ENCODE data around the gene RADIL.

RADIL gene

DNA sequence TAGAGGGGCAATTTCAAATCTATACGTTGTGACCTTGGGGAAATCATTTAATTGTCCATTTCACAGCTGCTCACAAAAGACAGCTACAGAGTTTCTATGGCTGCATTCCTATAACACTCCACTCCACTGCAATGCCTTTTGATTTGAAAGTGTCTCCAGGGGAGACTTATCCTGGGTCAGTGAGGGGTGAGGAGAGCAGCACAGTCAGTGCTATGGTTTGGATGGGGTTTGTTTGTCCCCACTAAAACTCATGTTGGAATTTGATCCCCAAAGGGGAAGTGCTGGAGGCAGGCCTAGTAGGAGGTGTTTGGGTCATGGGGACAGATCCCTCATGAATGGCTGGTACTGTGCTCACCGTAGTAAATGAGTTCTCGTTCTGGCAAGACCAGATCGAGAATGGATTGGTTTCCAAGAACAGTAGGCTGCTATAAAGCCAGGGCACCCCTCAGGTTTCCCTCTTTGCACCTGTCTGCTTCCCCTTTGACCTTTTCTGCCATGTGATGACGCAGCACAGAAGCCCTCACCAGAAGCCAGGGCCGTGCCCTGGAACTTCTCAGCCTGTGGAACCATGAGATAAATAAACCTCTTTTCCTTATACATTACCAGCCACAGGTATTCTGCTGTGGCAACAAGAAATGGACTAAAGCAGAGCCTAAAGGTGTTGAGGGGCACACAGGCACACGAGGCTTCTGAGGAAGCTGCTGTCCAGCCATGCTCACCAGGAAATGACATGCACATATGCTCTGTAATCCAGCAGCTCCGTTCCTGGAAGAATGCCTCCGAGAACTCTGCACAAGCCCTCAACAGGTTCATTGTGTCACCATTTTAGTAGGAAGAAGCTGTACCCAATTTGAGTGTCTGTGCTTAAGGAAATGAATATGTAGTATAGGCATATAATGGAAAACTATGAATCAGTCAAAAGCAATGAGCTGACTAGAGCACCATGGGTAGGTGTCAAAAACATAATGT, 16.7 kb downstream of the RADIL start:
- H3K4me1 ChIP-seq (ENCODE audit: insufficient read depth, low read length), result no peaks in the 10 kb centered on the region
- peaks cover 23% of the 10 kb centered on the region for H3K27me3 ChIP-seq (ENCODE audit: insufficient read depth, low read length)

DNA sequence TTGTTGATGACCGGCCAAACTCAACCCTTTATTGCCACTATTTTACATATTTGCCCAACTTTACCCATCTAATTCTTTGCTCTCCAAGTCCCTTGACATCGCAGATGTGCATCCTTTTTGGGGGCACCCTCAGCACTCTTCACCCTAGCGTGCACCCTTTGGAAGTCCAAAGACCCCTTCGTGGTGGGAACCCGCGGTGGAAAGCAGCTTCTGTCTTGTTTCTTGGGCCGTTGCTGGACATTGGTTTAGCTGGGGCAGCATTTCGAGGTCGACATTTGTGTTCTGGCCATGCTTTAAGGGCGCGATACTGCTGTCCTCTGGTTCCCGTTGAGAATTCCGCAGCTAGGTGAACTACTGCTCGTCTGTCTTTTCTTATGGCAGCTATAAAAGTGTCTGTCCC, 21.4 kb downstream of the RADIL start:
- H3K27me3 ChIP-seq (ENCODE audit: insufficient read depth, low read length), result peaks cover 56% of the 10 kb centered on the region
- H3K27ac ChIP-seq (ENCODE audit: low read depth, low read length), result peak overlapping the region; percentile 69; the same call in 1 of the 2 replicates
- H3K4me1 ChIP-seq (ENCODE audit: insufficient read depth, low read length), result no peaks in the 10 kb centered on the region
- peak overlapping the region; percentile 71 for H3K9ac ChIP-seq (ENCODE audit: low read depth, low read length)
- H3K9me3 ChIP-seq (ENCODE audit: insufficient read depth, low read depth, low read length), result peaks cover 30% of the 10 kb centered on the region; the same call in 1 of the 2 replicates
- 86% methylated on average over 14 of the region's 14 CpGs for WGBS
- peak overlapping the region; percentile 59 for H3K4me3 ChIP-seq (ENCODE audit: low read length)
- H3K36me3 ChIP-seq (ENCODE audit: insufficient read depth, low read length), result no peaks in the 10 kb centered on the region

More for the DNA sequence above, 16.7 kb downstream of the RADIL start:
- Histone ChIP-seq H3K27ac (ENCODE audit: low read depth, low read length) (no peak overlapping the region), H3K4me3 (ENCODE audit: low read length) (no peak overlapping the region), H3K9me3 (ENCODE audit: insufficient read depth, low read depth, low read length) (peaks cover 15% of the 10 kb centered on the region; the same call in 1 of the 2 replicates), H3K9ac (ENCODE audit: low read depth, low read length) (no peak overlapping the region), H3K36me3 (ENCODE audit: insufficient read depth, low read length) (no peaks in the 10 kb centered on the region)
- WGBS, result 88% methylated on average over 9 of the region's 9 CpGs

DNA sequence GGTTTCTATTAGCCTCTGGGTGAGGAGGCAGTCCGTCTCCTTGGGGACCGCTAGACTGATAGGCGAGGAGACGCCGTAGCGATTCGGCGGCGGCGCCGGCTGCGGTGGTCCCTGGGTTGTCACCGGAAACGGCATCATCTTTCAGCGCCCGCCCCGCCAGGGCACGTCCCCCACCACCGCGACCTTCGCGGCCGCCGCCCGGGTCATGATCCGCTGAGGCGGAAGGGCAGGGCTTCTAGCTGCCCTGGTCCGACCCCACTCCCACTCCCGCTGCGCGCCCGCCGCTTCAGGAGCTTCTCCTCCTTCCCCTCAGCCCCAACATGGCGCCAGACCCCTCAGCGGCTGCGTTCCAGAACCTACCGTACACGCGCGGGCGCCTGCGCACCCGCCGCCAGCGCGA, 21.8 kb downstream of the RADIL start, which contains the start of gene PAPOLB:
PAPOLB (minus strand) TSS at position 358 of the 400 bp plus-strand sequence; CDS start at position 138, 220 bp downstream.
- Histone ChIP-seq H3K36me3 (ENCODE audit: insufficient read depth, low read length) (no peaks in the 10 kb centered on the region), H3K4me3 (ENCODE audit: low read length) (peak within 1 kb of the TSS; percentile 59), H3K4me1 (ENCODE audit: insufficient read depth, low read length) (no peaks in the 10 kb centered on the region), H3K9me3 (ENCODE audit: insufficient read depth, low read depth, low read length) (peaks cover 30% of the 10 kb centered on the region; the same call in 1 of the 2 replicates), H3K27ac (ENCODE audit: low read depth, low read length) (peak within 1 kb of the TSS; percentile 69; the same call in 1 of the 2 replicates), H3K9ac (ENCODE audit: low read depth, low read length) (peak within 1 kb of the TSS; percentile 71), H3K27me3 (ENCODE audit: insufficient read depth, low read length) (peaks cover 56% of the 10 kb centered on the region)
- WGBS, result 8% methylated on average over 46 of the region's 46 CpGs

DNA sequence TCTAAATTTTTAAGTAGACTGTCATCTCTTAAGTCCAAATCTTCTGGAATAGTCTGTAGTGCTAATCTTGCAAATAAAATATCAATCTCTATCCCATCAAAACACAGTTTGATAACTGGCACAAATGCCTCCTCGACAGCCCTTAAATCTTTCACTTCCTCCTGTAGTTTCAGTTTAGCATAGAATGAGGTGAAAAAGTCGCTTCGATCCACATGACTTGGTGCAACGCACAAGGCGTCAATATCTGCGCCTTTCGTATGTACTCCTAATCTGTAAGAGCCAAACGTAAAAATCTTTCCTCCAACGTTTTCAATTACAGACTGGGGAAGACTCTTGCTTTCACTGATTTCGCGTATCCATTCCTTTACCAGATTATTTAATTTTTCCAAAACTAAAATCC, 22.3 kb downstream of the RADIL start:
- H3K27me3 ChIP-seq (ENCODE audit: insufficient read depth, low read length), result peaks cover 56% of the 10 kb centered on the region
- WGBS, result 82% methylated on average over 11 of the region's 11 CpGs
- no peaks in the 10 kb centered on the region for H3K4me1 ChIP-seq (ENCODE audit: insufficient read depth, low read length)
- 0 out of 2 replicates have a peak overlapping the region, but pooled peaks have one; percentile 71 for H3K9ac ChIP-seq (ENCODE audit: low read depth, low read length)
- H3K9me3 ChIP-seq (ENCODE audit: insufficient read depth, low read depth, low read length), result peaks cover 30% of the 10 kb centered on the region; the same call in 1 of the 2 replicates
- H3K36me3 ChIP-seq (ENCODE audit: insufficient read depth, low read length), result no peaks in the 10 kb centered on the region
- H3K27ac ChIP-seq (ENCODE audit: low read depth, low read length), result no peak overlapping the region; the same call in 1 of the 2 replicates
- H3K4me3 ChIP-seq (ENCODE audit: low read length), result peak overlapping the region; percentile 59

DNA sequence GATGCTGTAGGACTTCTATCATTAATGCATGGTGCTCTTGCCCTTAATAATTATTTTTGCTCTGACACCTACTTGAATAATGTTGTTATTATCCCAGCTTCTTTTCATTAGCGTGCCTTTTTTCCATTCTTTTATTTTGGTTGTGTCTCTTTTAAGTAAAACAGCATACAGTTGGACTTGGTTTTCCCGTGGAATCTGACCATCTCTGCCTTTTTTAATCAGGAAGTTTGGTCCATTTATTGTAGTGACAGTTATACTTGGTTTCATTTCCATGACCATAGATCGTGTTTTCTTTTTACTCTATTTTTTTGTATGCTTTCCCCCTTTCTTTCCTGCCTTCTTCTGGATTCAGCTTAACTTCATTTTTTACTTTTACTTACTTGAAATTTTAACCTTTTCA, 26.3 kb downstream of the RADIL start:
- H3K9ac ChIP-seq (ENCODE audit: low read depth, low read length), result no peak overlapping the region
- no peak overlapping the region for H3K4me3 ChIP-seq (ENCODE audit: low read length)
- peaks cover 37% of the 10 kb centered on the region for H3K27me3 ChIP-seq (ENCODE audit: insufficient read depth, low read length)
- H3K4me1 ChIP-seq (ENCODE audit: insufficient read depth, low read length), result no peaks in the 10 kb centered on the region
- no peaks in the 10 kb centered on the region for H3K36me3 ChIP-seq (ENCODE audit: insufficient read depth, low read length)
- 96% methylated on average over 3 of the region's 3 CpGs for WGBS
- H3K9me3 ChIP-seq (ENCODE audit: insufficient read depth, low read depth, low read length), result peaks cover 17% of the 10 kb centered on the region; the same call in 1 of the 2 replicates
- no peak overlapping the region for H3K27ac ChIP-seq (ENCODE audit: low read depth, low read length)

DNA sequence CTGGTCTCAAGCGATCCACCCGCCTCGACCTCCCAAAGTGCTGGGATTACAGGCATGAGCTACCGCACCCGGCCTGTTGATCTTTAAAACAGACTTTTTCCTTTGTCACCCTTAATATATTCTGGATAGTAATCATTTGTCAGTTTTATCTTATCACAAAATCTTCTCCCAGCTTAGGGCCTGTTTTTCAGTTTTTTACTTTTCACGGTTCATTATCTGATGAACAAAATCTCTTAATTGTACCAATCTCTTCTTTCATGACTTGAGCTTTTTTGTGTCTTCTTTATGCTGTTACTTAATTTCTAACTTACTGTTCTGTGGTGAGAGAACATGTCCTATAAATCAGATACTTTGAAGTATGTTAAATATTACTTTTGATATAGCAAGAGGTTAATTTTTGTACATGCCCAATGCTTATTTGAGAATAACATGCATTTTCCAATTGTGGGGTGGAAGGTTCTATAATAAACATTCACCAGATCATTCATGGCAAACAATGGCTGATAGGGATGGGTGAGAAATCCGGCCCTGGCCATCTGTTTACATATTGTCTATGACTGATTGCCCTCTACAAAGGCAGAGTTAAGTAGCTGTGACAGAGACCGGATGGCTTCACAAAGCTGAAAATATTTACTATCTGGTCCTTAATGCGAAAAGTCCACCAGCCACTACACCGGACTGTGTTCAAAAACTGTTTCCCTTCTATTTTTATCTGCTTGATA, 27.0 kb downstream of the RADIL start:
- Histone ChIP-seq H3K27ac (ENCODE audit: low read depth, low read length) (no peak overlapping the region), H3K4me1 (ENCODE audit: insufficient read depth, low read length) (no peaks in the 10 kb centered on the region), H3K9me3 (ENCODE audit: insufficient read depth, low read depth, low read length) (peaks cover 15% of the 10 kb centered on the region; the same call in 1 of the 2 replicates), H3K4me3 (ENCODE audit: low read length) (no peak overlapping the region), H3K36me3 (ENCODE audit: insufficient read depth, low read length) (no peaks in the 10 kb centered on the region), H3K9ac (ENCODE audit: low read depth, low read length) (no peak overlapping the region), H3K27me3 (ENCODE audit: insufficient read depth, low read length) (peaks cover 30% of the 10 kb centered on the region)
- WGBS, result 88% methylated on average over 9 of the region's 10 CpGs

DNA sequence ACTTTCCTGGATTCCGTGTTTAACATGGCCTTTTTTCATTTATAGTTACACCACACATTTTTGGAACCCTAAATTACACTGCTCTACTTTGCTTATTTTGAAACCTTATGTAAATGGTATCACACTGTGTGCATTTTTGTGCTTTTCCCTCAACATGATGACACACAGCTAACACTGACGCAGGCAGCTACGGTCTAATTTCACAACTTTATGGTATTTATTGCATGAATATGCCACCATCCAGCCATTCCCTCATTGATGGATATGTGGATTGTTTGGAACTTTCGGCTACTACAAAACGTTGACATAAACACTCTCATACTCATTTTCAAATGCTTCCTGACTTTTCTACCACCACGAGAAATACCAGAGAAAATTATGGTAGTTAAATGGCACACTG, 28.6 kb downstream of the RADIL start:
- Histone ChIP-seq H3K36me3 (ENCODE audit: insufficient read depth, low read length) (no peaks in the 10 kb centered on the region), H3K4me1 (ENCODE audit: insufficient read depth, low read length) (no peaks in the 10 kb centered on the region), H3K27ac (ENCODE audit: low read depth, low read length) (no peak overlapping the region), H3K4me3 (ENCODE audit: low read length) (no peak overlapping the region), H3K27me3 (ENCODE audit: insufficient read depth, low read length) (peaks cover 14% of the 10 kb centered on the region; the same call in 1 of the 2 replicates), H3K9me3 (ENCODE audit: insufficient read depth, low read depth, low read length) (no peaks in the 10 kb centered on the region), H3K9ac (ENCODE audit: low read depth, low read length) (no peak overlapping the region)
- WGBS, result 98% methylated on average over 2 of the region's 6 CpGs

DNA sequence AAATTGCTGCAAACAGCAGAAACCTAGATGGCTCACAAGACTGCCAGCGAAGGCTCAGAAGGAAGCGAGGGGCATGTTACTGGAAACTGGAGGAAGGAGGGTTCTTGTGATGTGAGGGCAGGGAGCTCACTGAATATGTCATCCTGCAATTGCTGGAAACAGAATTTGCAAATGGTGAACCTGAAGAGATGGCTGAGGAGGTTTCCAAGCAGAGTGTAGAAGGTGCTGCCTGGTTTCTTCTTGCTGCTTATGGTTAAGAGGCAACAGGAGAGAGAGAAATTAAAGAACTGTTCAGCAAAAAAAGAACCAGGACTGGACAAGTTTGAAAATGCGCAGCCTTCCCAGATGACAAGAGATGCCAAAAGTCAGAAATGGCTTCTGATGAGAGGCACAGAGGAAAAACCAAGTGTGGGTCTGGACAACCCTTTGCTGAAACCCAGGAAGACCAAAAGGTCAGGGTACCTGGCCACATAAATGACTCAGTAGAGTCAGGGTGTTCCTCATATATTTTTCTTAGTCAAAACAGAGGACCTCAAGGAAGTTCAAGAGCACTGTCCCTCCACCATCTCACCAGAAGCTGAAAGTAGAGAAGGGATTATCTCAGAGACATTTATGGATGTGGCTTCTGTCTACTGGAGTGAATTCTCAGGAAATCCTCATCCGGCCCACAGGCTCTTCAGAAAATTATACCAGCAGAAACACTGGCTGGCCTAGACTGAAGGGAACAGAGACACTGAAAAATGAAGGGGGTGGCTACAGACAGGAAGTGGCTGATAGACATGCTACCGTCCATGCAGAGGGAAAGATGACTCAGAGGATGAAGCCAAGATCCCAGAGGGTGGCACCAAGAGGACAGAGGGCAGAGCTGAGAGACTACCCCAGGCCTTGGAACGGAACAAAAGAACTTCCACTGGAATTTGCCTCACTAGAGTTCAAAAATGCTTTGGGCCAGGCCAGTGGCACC, 31.8 kb downstream of the RADIL start:
- Histone ChIP-seq H3K9ac (ENCODE audit: low read depth, low read length) (no peak overlapping the region), H3K36me3 (ENCODE audit: insufficient read depth, low read length) (no peaks in the 10 kb centered on the region), H3K27ac (ENCODE audit: low read depth, low read length) (no peak overlapping the region), H3K4me1 (ENCODE audit: insufficient read depth, low read length) (peaks cover 4% of the 10 kb centered on the region), H3K27me3 (ENCODE audit: insufficient read depth, low read length) (no peaks in the 10 kb centered on the region), H3K9me3 (ENCODE audit: insufficient read depth, low read depth, low read length) (no peaks in the 10 kb centered on the region), H3K4me3 (ENCODE audit: low read length) (no peak overlapping the region)
- 87% methylated on average over 6 of the region's 6 CpGs for WGBS

DNA sequence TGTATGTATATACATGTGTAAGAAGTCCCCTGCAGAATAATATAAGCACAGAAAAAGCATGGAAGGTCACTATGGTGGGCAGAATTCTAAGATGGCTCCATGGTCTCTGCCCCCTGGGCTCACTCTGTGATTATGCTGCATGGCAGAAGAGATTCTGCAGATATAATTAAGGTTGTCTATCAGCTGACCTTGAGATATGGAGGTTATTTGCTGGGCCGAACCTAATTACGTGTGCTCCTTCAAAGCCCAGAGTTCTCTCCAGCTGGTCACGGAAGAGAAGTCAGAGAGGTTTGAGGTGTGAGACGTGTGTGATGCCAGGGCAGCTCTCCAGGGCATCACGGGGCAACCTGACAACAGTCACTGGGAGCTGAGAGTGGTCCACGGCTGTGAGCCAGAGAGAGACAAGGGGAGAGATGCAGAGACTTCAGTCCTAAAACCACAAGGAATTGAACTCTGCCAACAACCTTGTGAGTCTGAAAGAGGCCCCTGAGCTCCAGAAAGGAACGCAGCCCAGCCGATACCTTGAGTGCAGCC, 33.2 kb downstream of the RADIL start:
- 92% methylated on average over 8 of the region's 8 CpGs for WGBS
- Histone ChIP-seq H3K9ac (ENCODE audit: low read depth, low read length) (no peak overlapping the region), H3K9me3 (ENCODE audit: insufficient read depth, low read depth, low read length) (no peaks in the 10 kb centered on the region), H3K4me3 (ENCODE audit: low read length) (no peak overlapping the region), H3K27me3 (ENCODE audit: insufficient read depth, low read length) (no peaks in the 10 kb centered on the region), H3K27ac (ENCODE audit: low read depth, low read length) (no peak overlapping the region), H3K4me1 (ENCODE audit: insufficient read depth, low read length) (peaks cover 4% of the 10 kb centered on the region), H3K36me3 (ENCODE audit: insufficient read depth, low read length) (no peaks in the 10 kb centered on the region)

DNA sequence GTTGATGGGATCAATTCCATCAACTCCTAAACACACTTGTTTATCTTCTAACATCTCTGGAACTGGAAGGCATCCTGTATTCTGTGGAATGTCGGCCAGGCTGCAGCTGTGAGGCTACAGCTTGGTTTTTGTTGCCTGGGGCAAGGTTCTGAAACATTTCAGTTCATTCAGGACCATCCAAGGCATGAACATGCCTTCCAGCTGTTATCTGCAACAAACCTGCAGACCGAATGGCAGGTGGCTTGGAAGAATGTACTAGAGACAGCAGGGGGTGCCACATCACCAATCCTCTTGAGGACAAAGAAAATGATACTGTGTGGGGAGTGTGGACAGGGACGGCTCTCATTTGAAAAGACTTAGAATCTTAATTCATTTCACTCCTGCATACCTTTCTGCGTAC, 34.1 kb downstream of the RADIL start:
- Histone ChIP-seq H3K9ac (ENCODE audit: low read depth, low read length) (no peak overlapping the region), H3K4me1 (ENCODE audit: insufficient read depth, low read length) (peaks cover 4% of the 10 kb centered on the region), H3K27ac (ENCODE audit: low read depth, low read length) (no peak overlapping the region), H3K9me3 (ENCODE audit: insufficient read depth, low read depth, low read length) (no peaks in the 10 kb centered on the region), H3K36me3 (ENCODE audit: insufficient read depth, low read length) (no peaks in the 10 kb centered on the region), H3K4me3 (ENCODE audit: low read length) (no peak overlapping the region), H3K27me3 (ENCODE audit: insufficient read depth, low read length) (no peaks in the 10 kb centered on the region)
- WGBS, result 68% methylated on average over 3 of the region's 4 CpGs
